Dermis blood vessel endothelial cell (primary cell): Measurements from ENCODE around the gene PGLYRP1. TPM values are rescaled to one million over a fixed set of nuclear protein-coding genes. Genes with fewer than 3 reads are reported as not detected.

Experiments
- DNase-seq: peaks from one replicate; pipeline ENCODE4 v3.0.0; 2010
- total RNA-seq: library from RNA; depleted of rRNA; stranded (reverse); fragments of >200 nt; gene quantifications from 2 replicates; pipeline ENCODE4 v1.2.3, GENCODE V29; 2014

PGLYRP1 gene
- total RNA-seq, 1 donor from 2014 or later = not detected

GRCh38 chr19:46031781-46032596, 9.1 kb upstream of the PGLYRP1 start:
- DNase-seq = no peak

DNA sequence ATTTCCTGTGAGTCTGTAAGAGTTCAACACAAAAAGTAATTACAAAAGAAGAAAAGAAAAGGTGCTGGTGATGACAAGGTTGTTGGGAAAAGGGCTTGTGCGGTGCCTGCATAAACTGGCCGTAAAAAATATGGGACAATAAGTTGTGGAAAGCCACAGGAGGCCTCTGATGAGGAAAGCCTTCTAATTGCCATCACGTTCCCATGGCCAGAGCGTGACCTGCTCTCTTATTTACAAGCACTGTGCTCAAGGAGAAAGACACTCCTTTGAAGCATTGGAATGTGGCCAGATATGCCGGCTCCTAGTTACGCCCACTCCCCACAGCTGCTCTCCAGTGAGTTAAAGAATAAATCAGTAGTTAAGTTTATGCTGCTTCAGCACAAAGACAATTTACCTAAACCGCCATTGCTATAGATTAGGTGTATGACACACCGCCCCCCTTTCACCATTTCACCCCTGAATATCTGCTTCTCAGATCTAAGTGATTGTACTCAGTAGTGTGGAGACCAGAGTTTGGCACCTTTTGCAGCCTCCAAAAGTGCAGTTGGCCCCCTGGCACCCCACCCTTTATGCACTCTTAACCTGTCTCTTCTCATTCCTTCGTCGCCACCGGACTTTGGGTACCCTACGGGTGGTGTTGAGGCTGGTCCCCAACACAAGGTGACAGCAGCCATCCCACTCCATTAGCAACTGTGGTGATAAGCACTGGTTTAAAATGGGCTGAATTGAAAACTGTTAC, 8.1 kb upstream of the PGLYRP1 start:
- no peak for DNase-seq

DNA sequence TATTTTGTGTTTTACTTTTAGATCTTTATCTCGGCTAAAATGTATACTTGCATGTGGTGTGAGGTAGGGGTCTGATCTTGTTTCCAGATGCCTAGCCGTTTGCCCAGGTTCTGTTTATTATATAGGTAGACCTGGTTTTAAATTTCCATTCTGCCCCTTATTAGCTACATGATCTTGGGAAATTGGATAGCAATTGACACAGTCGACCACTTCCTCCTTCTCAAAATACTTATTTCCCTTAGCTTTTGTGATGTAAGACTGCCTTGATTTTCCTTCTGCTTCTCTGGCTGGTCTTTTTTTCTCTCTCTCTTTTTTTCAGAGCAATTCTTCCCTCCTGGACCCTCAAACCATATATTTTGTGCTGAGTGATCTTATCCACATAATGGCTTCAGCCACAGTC, 3.0 kb upstream of the PGLYRP1 start:
- no peak for DNase-seq

GRCh38 chr19:46023311-46023779, 492 bp upstream of the PGLYRP1 start:
- DNase-seq = no peak

DNA sequence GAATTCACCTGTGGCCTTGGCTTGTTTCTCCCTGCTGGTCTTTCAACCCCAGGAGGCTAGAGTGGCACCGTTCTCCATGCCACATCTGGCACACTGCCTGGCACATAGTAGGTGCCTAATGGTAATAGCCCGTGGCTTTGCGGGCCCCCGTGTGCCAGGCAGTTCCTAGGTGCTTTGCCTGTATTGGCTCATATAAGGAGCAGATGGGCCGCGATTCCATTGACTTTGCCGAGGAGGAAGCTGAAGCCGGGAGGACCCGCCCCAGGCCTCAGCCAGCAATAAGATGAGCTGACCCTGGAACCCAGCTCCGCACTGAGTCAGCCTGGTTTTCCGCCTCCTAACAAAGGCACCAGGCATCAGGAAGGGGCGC, 807 bp downstream of the PGLYRP1 start:
- DNase-seq = peak; percentile 38

DNA sequence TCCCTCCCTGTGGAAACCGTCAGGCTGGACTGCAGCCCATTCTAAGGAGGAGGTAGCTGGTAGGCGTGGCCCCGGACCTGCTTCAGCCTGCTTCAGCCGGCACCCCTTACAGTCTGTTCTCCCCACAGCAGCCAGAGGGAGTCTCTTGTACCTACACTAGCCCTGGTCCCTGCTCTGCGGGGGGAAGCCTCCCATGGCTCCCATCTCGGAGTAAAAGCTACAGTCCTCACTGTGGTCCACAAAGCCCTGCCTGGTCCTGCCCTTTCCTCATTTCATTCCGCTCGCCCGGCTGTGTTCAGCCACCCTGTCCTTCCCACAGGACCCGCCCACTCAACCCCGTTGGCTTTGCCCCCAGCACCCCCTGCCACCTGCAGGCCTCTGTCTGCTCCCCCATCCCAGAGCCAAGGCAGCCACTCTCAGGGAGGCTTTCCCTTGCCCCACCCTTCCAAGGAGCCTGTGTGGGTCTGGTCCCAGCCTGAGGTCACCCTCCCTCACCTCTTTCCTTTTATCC, 1.3 kb downstream of the PGLYRP1 start:
- no peak for DNase-seq

DNA sequence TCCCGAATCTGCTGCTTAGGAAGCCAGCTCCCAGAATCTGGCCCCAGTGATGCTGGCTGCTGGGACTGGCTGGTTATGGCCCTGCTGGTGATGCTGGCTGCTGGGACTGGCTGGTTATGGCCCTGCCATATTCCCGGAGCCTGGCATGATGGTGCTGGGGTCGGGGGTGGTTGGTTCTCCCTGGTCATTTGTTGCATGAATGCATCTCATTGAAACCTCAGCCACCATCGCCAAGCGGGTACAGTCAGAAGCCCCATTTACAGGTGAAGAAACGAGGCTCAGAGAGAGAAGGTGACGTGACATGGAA, 2.1 kb downstream of the PGLYRP1 start:
- DNase-seq = no peak

DNA sequence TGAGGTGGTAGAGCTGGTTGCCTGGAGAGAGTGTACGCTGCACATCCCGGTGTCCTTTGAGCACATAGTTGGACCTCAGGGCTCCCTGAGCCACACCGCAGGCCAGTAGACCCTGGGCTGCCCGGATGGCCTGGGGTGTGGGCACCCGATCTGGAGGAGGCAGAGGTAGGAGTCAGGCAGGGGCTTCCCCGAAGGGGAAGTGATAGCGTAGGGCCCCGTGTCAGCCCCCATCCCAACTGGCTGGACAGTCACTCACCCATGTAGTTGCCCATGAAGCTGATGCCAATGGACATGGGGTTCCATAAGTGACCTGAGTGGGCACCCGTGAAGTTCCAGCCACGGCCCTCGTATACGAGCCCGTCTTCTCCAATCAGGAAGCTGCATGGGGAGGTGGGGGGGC, 3.6 kb downstream of the PGLYRP1 start:
- no peak for DNase-seq

- DNase-seq = no peak
These were observed 4.1 kb downstream of the PGLYRP1 start for GRCh38 chr19:46018729-46019251.

GRCh38 chr19:46017874-46018675, 4.8 kb downstream of the PGLYRP1 start:
- DNase-seq = no peak

DNA sequence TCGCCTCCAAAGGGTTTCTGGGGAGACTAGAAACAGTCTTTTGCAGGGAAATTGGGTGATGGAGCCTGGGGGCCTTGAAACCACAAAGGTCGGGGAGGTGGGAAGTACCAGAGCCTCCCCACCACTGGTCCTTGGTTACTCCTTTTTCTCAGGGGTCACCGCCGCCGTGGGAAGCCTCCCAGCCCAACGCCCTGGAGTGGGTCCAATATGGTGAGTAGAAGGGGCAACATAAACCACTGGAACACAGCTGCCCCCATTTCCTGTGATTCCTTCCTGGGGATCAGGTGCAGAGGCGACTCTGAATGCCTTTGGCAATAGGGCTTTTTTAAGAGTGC, 5.8 kb downstream of the PGLYRP1 start:
- no peak for DNase-seq

DNA sequence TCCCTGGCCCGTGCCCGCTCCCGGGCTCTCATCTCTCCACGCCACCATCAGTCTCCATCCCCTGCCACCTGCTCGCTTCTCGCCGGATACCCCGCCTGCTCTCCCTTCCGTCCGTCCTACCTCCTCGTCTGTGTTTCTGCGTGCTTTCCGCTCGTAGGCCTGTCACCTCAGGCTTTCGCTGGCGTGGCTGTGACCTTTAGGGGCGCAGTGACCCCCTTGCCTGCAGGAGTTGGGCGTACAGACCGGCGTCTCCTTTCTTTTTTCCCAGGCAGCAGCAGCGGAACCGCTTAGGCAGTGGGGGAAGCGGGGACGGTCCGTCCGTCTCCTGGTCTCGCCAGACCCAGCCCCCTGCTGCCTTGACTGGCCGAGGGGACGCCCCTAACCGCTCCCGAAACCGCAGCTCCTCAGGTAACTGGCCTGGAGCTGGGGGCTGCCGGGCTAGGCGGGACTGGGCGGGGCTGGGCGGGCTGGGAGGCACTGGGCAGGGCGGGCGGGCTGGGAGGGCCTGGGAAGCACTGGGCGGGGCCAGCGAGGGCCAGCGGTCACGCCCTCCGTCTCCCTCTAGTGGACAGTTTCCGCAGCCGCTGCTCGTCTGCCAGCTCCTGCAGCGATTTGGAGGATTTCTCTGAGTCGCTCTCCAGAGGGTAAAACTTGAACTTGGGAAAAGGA, 6.3 kb downstream of the PGLYRP1 start:
- peak; percentile 87 for DNase-seq

GRCh38 chr19:46015687-46016425, 7.0 kb downstream of the PGLYRP1 start:
- DNase-seq = no peak

DNA sequence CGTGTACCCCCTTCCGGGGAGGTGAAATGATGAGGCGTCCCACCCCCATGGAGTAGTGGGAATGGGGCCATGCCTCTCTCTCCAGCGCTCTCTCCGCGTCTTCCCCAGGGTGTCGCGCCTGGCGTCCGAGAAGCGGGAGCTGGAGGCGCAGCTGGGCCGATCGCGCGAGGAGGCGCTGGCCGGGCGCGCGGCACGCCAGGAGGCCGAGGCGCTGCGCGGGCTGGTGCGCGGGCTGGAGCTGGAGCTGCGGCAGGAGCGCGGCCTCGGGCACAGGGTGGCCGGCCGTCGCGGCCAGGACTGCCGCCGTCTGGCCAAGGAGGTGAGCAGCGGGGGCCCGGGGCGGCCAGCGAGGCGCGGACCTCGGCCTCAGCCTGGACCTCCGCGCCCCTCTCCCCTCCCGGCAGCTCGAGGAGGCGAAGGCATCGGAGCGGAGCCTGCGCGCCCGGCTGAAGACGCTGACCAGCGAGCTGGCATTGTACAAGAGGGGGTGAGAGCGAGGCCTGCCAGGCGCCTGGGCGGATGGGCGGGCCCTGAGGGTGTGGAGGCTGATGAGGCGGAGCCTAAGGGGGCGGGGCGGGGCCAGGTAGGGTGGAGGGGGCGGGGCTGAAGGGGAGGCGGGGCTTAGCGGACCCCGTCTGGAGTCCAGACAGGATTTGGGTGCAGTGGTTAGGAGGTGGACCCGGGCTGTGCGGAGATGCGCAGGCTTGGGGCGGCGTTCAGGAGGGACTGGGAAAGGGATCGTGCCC, 7.7 kb downstream of the PGLYRP1 start:
- peak; percentile 51 for DNase-seq

GRCh38 chr19:46014534-46014933, 8.3 kb downstream of the PGLYRP1 start:
- no peak for DNase-seq

- peak; percentile 86 for DNase-seq
These were observed 13.0 kb downstream of the PGLYRP1 start for GRCh38 chr19:46009530-46010510.

DNA sequence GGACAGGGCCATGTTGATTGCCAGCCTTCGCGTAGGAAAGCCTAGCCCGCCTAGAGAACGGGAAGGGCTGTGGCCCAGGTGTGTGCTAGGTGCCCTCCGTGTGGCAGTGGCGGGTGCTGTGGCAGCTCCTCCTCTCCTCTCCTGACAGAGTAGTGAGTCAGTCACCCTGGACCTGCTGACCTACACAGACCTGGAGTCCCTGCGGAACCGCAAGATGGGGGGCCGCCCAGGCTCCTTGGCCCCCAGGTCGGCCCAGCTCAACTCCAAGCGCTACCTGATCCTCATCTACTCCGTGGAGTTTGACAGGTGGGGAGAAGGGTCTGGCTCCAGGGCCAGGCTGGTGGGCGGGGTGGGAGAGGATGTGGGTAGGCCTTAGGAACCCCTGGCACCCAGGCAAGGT, 16.4 kb downstream of the PGLYRP1 start:
- DNase-seq = no peak

DNA sequence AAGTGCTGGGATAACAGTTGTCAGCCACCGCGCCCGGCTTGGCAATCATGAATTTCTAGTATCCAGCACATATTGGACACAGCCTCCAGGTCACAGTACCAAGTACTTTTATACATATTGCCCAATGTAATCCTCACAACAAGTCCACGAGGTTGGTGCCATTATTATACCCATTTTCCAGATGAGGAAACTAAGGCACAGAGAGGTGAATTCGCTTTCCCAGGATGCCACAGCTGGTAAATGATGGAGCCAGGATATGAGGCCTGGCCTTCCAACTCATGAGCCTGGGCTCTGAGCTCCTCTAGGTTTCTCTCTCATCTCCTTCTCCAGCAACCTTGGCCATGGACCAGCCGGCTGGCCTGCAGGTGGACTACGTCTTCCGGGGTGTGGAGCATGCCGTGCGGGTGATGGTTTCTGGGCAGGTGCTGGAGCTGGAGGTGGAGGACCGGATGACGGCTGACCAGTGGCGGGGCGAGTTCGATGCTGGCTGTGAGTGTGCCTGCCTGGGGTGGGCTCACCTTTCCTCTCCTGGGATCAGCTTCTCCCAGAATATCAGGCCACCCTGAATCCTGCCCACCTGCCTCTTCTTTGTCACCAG, 20.1 kb downstream of the PGLYRP1 start:
- DNase-seq = no peak
